ENCODE results near the gene STAU1. TPM values are rescaled to one million over a fixed set of nuclear protein-coding genes. Genes with fewer than 3 reads are reported as not detected.

Gene STAU1
- total RNA-seq, 1 experiment from 2014 or later, result 34.0 TPM

GRCh38 chr20:49216991-49217578, 29.0 kb upstream of the STAU1 start:
- no peaks in the 10 kb centered on the region for H3K9me2 ChIP-seq (replicated peaks; ENCODE audit: insufficient read depth, low read length)
- DNase-seq, result peak; percentile 96
- H3K36me3 ChIP-seq (ENCODE audit: insufficient read depth, low read length), result peaks cover 9% of the 10 kb centered on the region
- H3K4me1 ChIP-seq (ENCODE audit: low read length), result peaks cover 18% of the 10 kb centered on the region
- H3K27me3 ChIP-seq (ENCODE audit: low read length), result no peaks in the 10 kb centered on the region
- H3K9ac ChIP-seq (ENCODE audit: low read length), result peak overlapping the region; percentile 25
- H2AFZ ChIP-seq (ENCODE audit: low read length), result peak overlapping the region; percentile 74; the same call in 1 of the 2 replicates
- H3K27ac ChIP-seq (ENCODE audit: low read length), result no peak overlapping the region
- no peaks in the 10 kb centered on the region for H3K9me3 ChIP-seq (ENCODE audit: low read length)
- H3K4me3 ChIP-seq (ENCODE audit: low read length), result 0 out of 2 replicates have a peak overlapping the region, but pooled peaks have one; percentile 19
- 0 out of 2 replicates have a peak, but pooled peaks cover 13% of the 10 kb centered on the region for H4K20me1 ChIP-seq (ENCODE audit: insufficient read depth, low read depth, low read length)
- peaks cover 26% of the 10 kb centered on the region for H3K79me2 ChIP-seq (ENCODE audit: low read length)
- H3K4me2 ChIP-seq (ENCODE audit: low read depth, low read length, poor library complexity, severe bottlenecking), result peak overlapping the region; percentile 44

- H3K4me1 ChIP-seq (ENCODE audit: low read length), result peaks cover 15% of the 10 kb centered on the region
- no peak overlapping the region for H2AFZ ChIP-seq (ENCODE audit: low read length)
- H3K9ac ChIP-seq (ENCODE audit: low read length), result no peak overlapping the region
- H3K36me3 ChIP-seq (ENCODE audit: insufficient read depth, low read length), result no peaks in the 10 kb centered on the region
- H3K4me3 ChIP-seq (ENCODE audit: low read length), result no peak overlapping the region
- no peak overlapping the region for H3K27ac ChIP-seq (ENCODE audit: low read length)
- H3K27me3 ChIP-seq (ENCODE audit: low read length), result no peaks in the 10 kb centered on the region
- peak; percentile 31 for DNase-seq
- 0 out of 2 replicates have a peak, but pooled peaks cover 5% of the 10 kb centered on the region for H4K20me1 ChIP-seq (ENCODE audit: insufficient read depth, low read depth, low read length)
- H3K79me2 ChIP-seq (ENCODE audit: low read length), result peaks cover 10% of the 10 kb centered on the region
- H3K9me2 ChIP-seq (replicated peaks; ENCODE audit: insufficient read depth, low read length), result no peaks in the 10 kb centered on the region
- H3K9me3 ChIP-seq (ENCODE audit: low read length), result no peaks in the 10 kb centered on the region
- H3K4me2 ChIP-seq (ENCODE audit: low read depth, low read length, poor library complexity, severe bottlenecking), result no peak overlapping the region
Measured at GRCh38 chr20:49215232-49215631, 27.1 kb upstream of the STAU1 start.

- no peak overlapping the region for H3K9ac ChIP-seq (ENCODE audit: low read length)
- no peaks in the 10 kb centered on the region for H3K36me3 ChIP-seq (ENCODE audit: insufficient read depth, low read length)
- H3K4me3 ChIP-seq (ENCODE audit: low read length), result no peak overlapping the region
- H2AFZ ChIP-seq (ENCODE audit: low read length), result no peak overlapping the region
- peaks cover 13% of the 10 kb centered on the region for H3K4me1 ChIP-seq (ENCODE audit: low read length)
- no peaks in the 10 kb centered on the region for H3K9me2 ChIP-seq (replicated peaks; ENCODE audit: insufficient read depth, low read length)
- H4K20me1 ChIP-seq (ENCODE audit: insufficient read depth, low read depth, low read length), result no peaks in the 10 kb centered on the region
- no peak overlapping the region for H3K27ac ChIP-seq (ENCODE audit: low read length)
- H3K4me2 ChIP-seq (ENCODE audit: low read depth, low read length, poor library complexity, severe bottlenecking), result no peak overlapping the region
- H3K27me3 ChIP-seq (ENCODE audit: low read length), result no peaks in the 10 kb centered on the region
- peaks cover 3% of the 10 kb centered on the region for H3K79me2 ChIP-seq (ENCODE audit: low read length)
- no peaks in the 10 kb centered on the region for H3K9me3 ChIP-seq (ENCODE audit: low read length)
- no peak for DNase-seq
Measured at GRCh38 chr20:49214571-49214970, 26.4 kb upstream of the STAU1 start.

- Histone ChIP-seq H3K27ac (ENCODE audit: low read length) (no peak overlapping the region), H2AFZ (ENCODE audit: low read length) (no peak overlapping the region), H3K36me3 (ENCODE audit: insufficient read depth, low read length) (no peaks in the 10 kb centered on the region), H3K9me2 (replicated peaks; ENCODE audit: insufficient read depth, low read length) (no peaks in the 10 kb centered on the region), H3K4me2 (ENCODE audit: low read depth, low read length, poor library complexity, severe bottlenecking) (no peak overlapping the region), H3K79me2 (ENCODE audit: low read length) (no peaks in the 10 kb centered on the region), H3K27me3 (ENCODE audit: low read length) (no peaks in the 10 kb centered on the region), H3K4me3 (ENCODE audit: low read length) (no peak overlapping the region), H3K9ac (ENCODE audit: low read length) (no peak overlapping the region), H4K20me1 (ENCODE audit: insufficient read depth, low read depth, low read length) (no peaks in the 10 kb centered on the region), H3K4me1 (ENCODE audit: low read length) (peaks cover 4% of the 10 kb centered on the region), H3K9me3 (ENCODE audit: low read length) (no peaks in the 10 kb centered on the region)
- DNase-seq, result peak; percentile 15
Measured at GRCh38 chr20:49210757-49211110, 22.6 kb upstream of the STAU1 start.

- Histone ChIP-seq H3K9me3 (ENCODE audit: low read length) (no peaks in the 10 kb centered on the region), H2AFZ (ENCODE audit: low read length) (no peak overlapping the region), H4K20me1 (ENCODE audit: insufficient read depth, low read depth, low read length) (no peaks in the 10 kb centered on the region), H3K36me3 (ENCODE audit: insufficient read depth, low read length) (no peaks in the 10 kb centered on the region), H3K9me2 (replicated peaks; ENCODE audit: insufficient read depth, low read length) (no peaks in the 10 kb centered on the region), H3K4me1 (ENCODE audit: low read length) (peaks cover 4% of the 10 kb centered on the region), H3K4me2 (ENCODE audit: low read depth, low read length, poor library complexity, severe bottlenecking) (no peak overlapping the region), H3K27ac (ENCODE audit: low read length) (no peak overlapping the region), H3K27me3 (ENCODE audit: low read length) (no peaks in the 10 kb centered on the region), H3K4me3 (ENCODE audit: low read length) (no peak overlapping the region), H3K79me2 (ENCODE audit: low read length) (no peaks in the 10 kb centered on the region), H3K9ac (ENCODE audit: low read length) (no peak overlapping the region)
- DNase-seq, result peak; percentile 36
Measured at GRCh38 chr20:49210101-49210756, 22.1 kb upstream of the STAU1 start.

- DNase-seq, result peak; percentile 67
- Histone ChIP-seq H3K27ac (ENCODE audit: low read length) (no peak overlapping the region), H3K4me1 (ENCODE audit: low read length) (peaks cover 4% of the 10 kb centered on the region), H3K4me2 (ENCODE audit: low read depth, low read length, poor library complexity, severe bottlenecking) (no peak overlapping the region), H4K20me1 (ENCODE audit: insufficient read depth, low read depth, low read length) (no peaks in the 10 kb centered on the region), H2AFZ (ENCODE audit: low read length) (no peak overlapping the region), H3K79me2 (ENCODE audit: low read length) (no peaks in the 10 kb centered on the region), H3K4me3 (ENCODE audit: low read length) (no peak overlapping the region), H3K9me2 (replicated peaks; ENCODE audit: insufficient read depth, low read length) (no peaks in the 10 kb centered on the region), H3K36me3 (ENCODE audit: insufficient read depth, low read length) (no peaks in the 10 kb centered on the region), H3K9ac (ENCODE audit: low read length) (no peak overlapping the region), H3K27me3 (ENCODE audit: low read length) (no peaks in the 10 kb centered on the region), H3K9me3 (ENCODE audit: low read length) (no peaks in the 10 kb centered on the region)
Measured at GRCh38 chr20:49207076-49207475, 18.9 kb upstream of the STAU1 start.

- Histone ChIP-seq H3K4me3 (ENCODE audit: low read length) (no peak overlapping the region), H4K20me1 (ENCODE audit: insufficient read depth, low read depth, low read length) (no peaks in the 10 kb centered on the region), H3K79me2 (ENCODE audit: low read length) (no peaks in the 10 kb centered on the region), H3K4me2 (ENCODE audit: low read depth, low read length, poor library complexity, severe bottlenecking) (no peak overlapping the region), H3K9me2 (replicated peaks; ENCODE audit: insufficient read depth, low read length) (no peaks in the 10 kb centered on the region), H2AFZ (ENCODE audit: low read length) (no peak overlapping the region), H3K9ac (ENCODE audit: low read length) (no peak overlapping the region), H3K27me3 (ENCODE audit: low read length) (no peaks in the 10 kb centered on the region), H3K9me3 (ENCODE audit: low read length) (no peaks in the 10 kb centered on the region), H3K36me3 (ENCODE audit: insufficient read depth, low read length) (no peaks in the 10 kb centered on the region), H3K4me1 (ENCODE audit: low read length) (no peaks in the 10 kb centered on the region), H3K27ac (ENCODE audit: low read length) (no peak overlapping the region)
- no peak for DNase-seq
Measured at GRCh38 chr20:49203746-49204145, 15.6 kb upstream of the STAU1 start.

GRCh38 chr20:49203011-49203410, 14.9 kb upstream of the STAU1 start:
- no peaks in the 10 kb centered on the region for H3K27me3 ChIP-seq (ENCODE audit: low read length)
- no peak overlapping the region for H3K27ac ChIP-seq (ENCODE audit: low read length)
- no peaks in the 10 kb centered on the region for H3K4me1 ChIP-seq (ENCODE audit: low read length)
- H3K9ac ChIP-seq (ENCODE audit: low read length), result no peak overlapping the region
- no peaks in the 10 kb centered on the region for H3K36me3 ChIP-seq (ENCODE audit: insufficient read depth, low read length)
- H3K4me3 ChIP-seq (ENCODE audit: low read length), result no peak overlapping the region
- H3K9me2 ChIP-seq (replicated peaks; ENCODE audit: insufficient read depth, low read length), result no peaks in the 10 kb centered on the region
- H2AFZ ChIP-seq (ENCODE audit: low read length), result no peak overlapping the region
- no peaks in the 10 kb centered on the region for H4K20me1 ChIP-seq (ENCODE audit: insufficient read depth, low read depth, low read length)
- no peak overlapping the region for H3K4me2 ChIP-seq (ENCODE audit: low read depth, low read length, poor library complexity, severe bottlenecking)
- no peaks in the 10 kb centered on the region for H3K9me3 ChIP-seq (ENCODE audit: low read length)
- no peak for DNase-seq
- no peaks in the 10 kb centered on the region for H3K79me2 ChIP-seq (ENCODE audit: low read length)

All from Karpas-422 (cell line).